ENCODE data around the gene SYN1.

GRCh38 chrX:47523713-47524166 is 95.9 kb downstream of the SYN1 start:
- TF ChIP-seq CTCF (IDR thresholded peaks at IDR 0.05; ENCODE audit: low read depth, low read length) (no peak), POLR2A (IDR thresholded peaks at IDR 0.05; ENCODE audit: extremely low read depth, insufficient read length) (no peak), MAX (IDR thresholded peaks at IDR 0.05; ENCODE audit: low read depth, low read length) (no peak)

All from NB4 (cell line).